ENCODE measurements around the gene KDM5B. TPM values are rescaled to one million over a fixed set of nuclear protein-coding genes. Genes with fewer than 3 reads are reported as not detected.

Gene KDM5B
- total and polyA plus RNA-seq, 2 of the 8 experiments (the other 6 are each of a cell fraction or from before 2014, with no cell fraction given): 73.3 to 210 TPM

DNA sequence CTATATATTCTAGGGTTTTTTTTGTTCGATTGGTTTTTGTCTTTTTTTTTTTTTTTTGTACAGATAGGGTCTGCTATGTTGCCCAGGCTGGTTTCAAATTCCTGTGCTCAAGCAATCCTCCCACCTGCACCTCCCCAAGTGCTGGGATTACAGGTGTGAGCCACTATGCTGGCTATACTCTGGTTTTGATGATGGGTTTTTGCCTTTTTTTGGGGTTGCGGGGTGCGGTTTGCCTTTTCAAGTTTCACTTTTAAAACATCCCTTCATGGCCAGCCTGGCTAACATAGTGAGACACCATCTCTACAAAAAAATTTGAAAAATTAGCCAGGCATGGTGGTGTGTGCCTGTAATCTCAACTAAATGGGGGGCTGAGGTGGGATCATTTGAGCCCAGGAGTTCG is 10.0 kb downstream of the KDM5B start (continued):
- TF ChIP-seq, protein P1, sequence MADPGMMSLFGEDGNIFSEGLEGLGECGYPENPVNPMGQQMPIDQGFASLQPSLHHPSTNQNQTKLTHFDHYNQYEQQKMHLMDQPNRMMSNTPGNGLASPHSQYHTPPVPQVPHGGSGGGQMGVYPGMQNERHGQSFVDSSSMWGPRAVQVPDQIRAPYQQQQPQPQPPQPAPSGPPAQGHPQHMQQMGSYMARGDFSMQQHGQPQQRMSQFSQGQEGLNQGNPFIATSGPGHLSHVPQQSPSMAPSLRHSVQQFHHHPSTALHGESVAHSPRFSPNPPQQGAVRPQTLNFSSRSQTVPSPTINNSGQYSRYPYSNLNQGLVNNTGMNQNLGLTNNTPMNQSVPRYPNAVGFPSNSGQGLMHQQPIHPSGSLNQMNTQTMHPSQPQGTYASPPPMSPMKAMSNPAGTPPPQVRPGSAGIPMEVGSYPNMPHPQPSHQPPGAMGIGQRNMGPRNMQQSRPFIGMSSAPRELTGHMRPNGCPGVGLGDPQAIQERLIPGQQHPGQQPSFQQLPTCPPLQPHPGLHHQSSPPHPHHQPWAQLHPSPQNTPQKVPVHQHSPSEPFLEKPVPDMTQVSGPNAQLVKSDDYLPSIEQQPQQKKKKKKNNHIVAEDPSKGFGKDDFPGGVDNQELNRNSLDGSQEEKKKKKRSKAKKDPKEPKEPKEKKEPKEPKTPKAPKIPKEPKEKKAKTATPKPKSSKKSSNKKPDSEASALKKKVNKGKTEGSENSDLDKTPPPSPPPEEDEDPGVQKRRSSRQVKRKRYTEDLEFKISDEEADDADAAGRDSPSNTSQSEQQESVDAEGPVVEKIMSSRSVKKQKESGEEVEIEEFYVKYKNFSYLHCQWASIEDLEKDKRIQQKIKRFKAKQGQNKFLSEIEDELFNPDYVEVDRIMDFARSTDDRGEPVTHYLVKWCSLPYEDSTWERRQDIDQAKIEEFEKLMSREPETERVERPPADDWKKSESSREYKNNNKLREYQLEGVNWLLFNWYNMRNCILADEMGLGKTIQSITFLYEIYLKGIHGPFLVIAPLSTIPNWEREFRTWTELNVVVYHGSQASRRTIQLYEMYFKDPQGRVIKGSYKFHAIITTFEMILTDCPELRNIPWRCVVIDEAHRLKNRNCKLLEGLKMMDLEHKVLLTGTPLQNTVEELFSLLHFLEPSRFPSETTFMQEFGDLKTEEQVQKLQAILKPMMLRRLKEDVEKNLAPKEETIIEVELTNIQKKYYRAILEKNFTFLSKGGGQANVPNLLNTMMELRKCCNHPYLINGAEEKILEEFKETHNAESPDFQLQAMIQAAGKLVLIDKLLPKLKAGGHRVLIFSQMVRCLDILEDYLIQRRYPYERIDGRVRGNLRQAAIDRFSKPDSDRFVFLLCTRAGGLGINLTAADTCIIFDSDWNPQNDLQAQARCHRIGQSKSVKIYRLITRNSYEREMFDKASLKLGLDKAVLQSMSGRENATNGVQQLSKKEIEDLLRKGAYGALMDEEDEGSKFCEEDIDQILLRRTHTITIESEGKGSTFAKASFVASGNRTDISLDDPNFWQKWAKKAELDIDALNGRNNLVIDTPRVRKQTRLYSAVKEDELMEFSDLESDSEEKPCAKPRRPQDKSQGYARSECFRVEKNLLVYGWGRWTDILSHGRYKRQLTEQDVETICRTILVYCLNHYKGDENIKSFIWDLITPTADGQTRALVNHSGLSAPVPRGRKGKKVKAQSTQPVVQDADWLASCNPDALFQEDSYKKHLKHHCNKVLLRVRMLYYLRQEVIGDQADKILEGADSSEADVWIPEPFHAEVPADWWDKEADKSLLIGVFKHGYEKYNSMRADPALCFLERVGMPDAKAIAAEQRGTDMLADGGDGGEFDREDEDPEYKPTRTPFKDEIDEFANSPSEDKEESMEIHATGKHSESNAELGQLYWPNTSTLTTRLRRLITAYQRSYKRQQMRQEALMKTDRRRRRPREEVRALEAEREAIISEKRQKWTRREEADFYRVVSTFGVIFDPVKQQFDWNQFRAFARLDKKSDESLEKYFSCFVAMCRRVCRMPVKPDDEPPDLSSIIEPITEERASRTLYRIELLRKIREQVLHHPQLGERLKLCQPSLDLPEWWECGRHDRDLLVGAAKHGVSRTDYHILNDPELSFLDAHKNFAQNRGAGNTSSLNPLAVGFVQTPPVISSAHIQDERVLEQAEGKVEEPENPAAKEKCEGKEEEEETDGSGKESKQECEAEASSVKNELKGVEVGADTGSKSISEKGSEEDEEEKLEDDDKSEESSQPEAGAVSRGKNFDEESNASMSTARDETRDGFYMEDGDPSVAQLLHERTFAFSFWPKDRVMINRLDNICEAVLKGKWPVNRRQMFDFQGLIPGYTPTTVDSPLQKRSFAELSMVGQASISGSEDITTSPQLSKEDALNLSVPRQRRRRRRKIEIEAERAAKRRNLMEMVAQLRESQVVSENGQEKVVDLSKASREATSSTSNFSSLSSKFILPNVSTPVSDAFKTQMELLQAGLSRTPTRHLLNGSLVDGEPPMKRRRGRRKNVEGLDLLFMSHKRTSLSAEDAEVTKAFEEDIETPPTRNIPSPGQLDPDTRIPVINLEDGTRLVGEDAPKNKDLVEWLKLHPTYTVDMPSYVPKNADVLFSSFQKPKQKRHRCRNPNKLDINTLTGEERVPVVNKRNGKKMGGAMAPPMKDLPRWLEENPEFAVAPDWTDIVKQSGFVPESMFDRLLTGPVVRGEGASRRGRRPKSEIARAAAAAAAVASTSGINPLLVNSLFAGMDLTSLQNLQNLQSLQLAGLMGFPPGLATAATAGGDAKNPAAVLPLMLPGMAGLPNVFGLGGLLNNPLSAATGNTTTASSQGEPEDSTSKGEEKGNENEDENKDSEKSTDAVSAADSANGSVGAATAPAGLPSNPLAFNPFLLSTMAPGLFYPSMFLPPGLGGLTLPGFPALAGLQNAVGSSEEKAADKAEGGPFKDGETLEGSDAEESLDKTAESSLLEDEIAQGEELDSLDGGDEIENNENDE (IDR thresholded peaks at IDR 0.05; ENCODE audit: insufficient replicate concordance, low read length): no peak
- TF ChIP-seq CBX8 (IDR thresholded peaks at IDR 0.05; ENCODE audit: borderline replicate concordance, low read depth, low read length) (no peak), POLR2AphosphoS5 (IDR thresholded peaks at IDR 0.05; ENCODE audit: low read depth, low read length) (no peak), TAF1 (IDR thresholded peaks at IDR 0.05; ENCODE audit: low read depth, low read length) (no peak), CEBPB (IDR thresholded peaks at IDR 0.05; ENCODE audit: low read depth, low read length) (no peak), TBP (IDR thresholded peaks at IDR 0.05; ENCODE audit: low read depth, low read length) (no peak), HDAC6 (IDR thresholded peaks at IDR 0.05; ENCODE audit: low read depth, low read length) (no peak), NANOG (IDR thresholded peaks at IDR 0.05; ENCODE audit: insufficient read depth, low read depth, low read length, poor library complexity, severe bottlenecking) (no peak), SP2 (IDR thresholded peaks at IDR 0.05; ENCODE audit: low read length) (no peak), EZH2 (IDR thresholded peaks at IDR 0.05; ENCODE audit: low read depth, low read length, severe bottlenecking) (no peak), KDM5A (IDR thresholded peaks at IDR 0.05; ENCODE audit: low read length) (no peak), CBX5 (IDR thresholded peaks at IDR 0.05; ENCODE audit: low read depth, low read length) (no peak), EGR1 (IDR thresholded peaks at IDR 0.05; ENCODE audit: borderline replicate concordance, low read depth, low read length) (no peak)

Data from H1 (cell line).